D341Med (cell line): Measurements from ENCODE around the gene CUX1.
"Not testable (repeated sequence)": the region's sequence is repeated elsewhere in the genome, so short reads cannot be mapped to it uniquely, and the experiment has no call there.

ENCODE experiments used
- DNase-seq: peaks from one replicate; pipeline ENCODE4 v3.0.0; 2012; ENCODE audit warnings: low spot score

The CUX1 gene

GRCh38 chr7:101795461-101795860, 22.0 kb upstream of the CUX1 start:
- DNase-seq, result no peak

GRCh38 chr7:101798173-101798572, 19.3 kb upstream of the CUX1 start:
- not testable (repeated sequence) for DNase-seq

- DNase-seq, result no peak
These were observed 14.0 kb upstream of the CUX1 start for GRCh38 chr7:101803203-101804087.

- DNase-seq, result no peak
These were observed 13.1 kb upstream of the CUX1 start for GRCh38 chr7:101804088-101804963.

GRCh38 chr7:101804967-101805366, 12.5 kb upstream of the CUX1 start:
- no peak for DNase-seq

GRCh38 chr7:101812595-101812994, 4.8 kb upstream of the CUX1 start:
- DNase-seq, result no peak

GRCh38 chr7:101813402-101814019, 3.9 kb upstream of the CUX1 start:
- DNase-seq, result no peak

- DNase-seq, result peak; percentile 87
These were observed 3.1 kb upstream of the CUX1 start for GRCh38 chr7:101814081-101814990.

GRCh38 chr7:101814991-101815825, 2.2 kb upstream of the CUX1 start:
- DNase-seq, result peak; percentile 88

GRCh38 chr7:101815826-101816594, 1.4 kb upstream of the CUX1 start:
- DNase-seq, result peak; percentile 90

GRCh38 chr7:101816595-101817470, 593 bp upstream of the CUX1 start:
- DNase-seq, result peak; percentile 79

- DNase-seq, result no peak
These were observed 1.1 kb downstream of the CUX1 start for GRCh38 chr7:101818287-101819071.

GRCh38 chr7:101819183-101819582, 1.8 kb downstream of the CUX1 start:
- no peak for DNase-seq

- no peak for DNase-seq
These were observed 2.6 kb downstream of the CUX1 start for GRCh38 chr7:101819913-101820522.

GRCh38 chr7:101820703-101821102, 3.3 kb downstream of the CUX1 start:
- no peak for DNase-seq

GRCh38 chr7:101822632-101823031, 5.2 kb downstream of the CUX1 start:
- not testable (repeated sequence) for DNase-seq

- DNase-seq, result no peak
These were observed 5.7 kb downstream of the CUX1 start for GRCh38 chr7:101823096-101823495.
